Stimulated activated CD8-positive, alpha-beta memory T cell treated with anti-CD3 and anti-CD28 coated beads, Interleukin-7, amount 100 ng/mL, for 24 hours (primary cell): ENCODE results near the gene CENPH.
"Not testable (repeated sequence)": the region's sequence is repeated elsewhere in the genome, so short reads cannot be mapped to it uniquely, and the experiment has no call there.

Source experiments
- DNase-seq: peaks from one replicate; pipeline ENCODE4 v3.0.0-alpha.2; 2020; ENCODE audit warnings: low read depth

Gene CENPH

DNA sequence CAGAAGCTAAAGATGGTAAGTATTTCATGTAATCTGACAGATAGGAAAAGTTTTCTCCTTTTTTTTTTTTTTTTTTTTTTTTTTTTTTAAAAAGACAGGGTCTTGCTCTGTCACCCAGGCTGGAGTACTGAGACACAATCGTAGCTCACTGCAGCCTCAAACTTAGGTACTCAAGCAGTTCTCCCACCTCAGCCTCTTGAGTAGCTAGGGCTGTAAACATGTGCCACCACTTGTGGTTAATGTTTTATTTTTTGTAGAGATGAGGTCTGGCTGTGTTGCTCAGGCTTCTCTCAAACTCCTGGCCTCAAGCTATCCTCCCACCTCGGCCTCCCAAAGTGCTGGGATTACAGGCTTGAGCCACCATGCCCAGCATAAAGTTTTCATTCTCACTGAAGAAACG lies 63.1 kb downstream of the CENPH start:
- no peak for DNase-seq

DNA sequence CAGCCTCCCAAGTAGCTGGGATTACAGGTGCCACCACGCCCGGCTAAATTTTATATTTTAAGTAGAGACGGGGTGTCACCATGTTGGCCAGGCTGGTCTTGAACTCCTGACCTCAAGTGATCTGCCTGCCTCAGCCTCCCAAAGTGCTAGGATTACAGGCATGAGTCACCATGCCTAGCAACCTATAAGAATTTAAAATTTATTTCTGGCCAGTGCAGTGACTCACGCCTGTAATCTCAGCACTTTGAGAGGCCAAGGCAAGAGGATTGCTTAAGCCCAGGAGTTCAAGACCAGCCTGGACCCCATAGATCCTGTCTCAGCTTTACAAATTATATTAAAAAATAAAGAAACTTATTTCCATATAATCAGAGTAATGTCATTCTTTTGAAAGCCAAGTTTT lies 66.6 kb downstream of the CENPH start:
- not testable (repeated sequence) for DNase-seq

DNA sequence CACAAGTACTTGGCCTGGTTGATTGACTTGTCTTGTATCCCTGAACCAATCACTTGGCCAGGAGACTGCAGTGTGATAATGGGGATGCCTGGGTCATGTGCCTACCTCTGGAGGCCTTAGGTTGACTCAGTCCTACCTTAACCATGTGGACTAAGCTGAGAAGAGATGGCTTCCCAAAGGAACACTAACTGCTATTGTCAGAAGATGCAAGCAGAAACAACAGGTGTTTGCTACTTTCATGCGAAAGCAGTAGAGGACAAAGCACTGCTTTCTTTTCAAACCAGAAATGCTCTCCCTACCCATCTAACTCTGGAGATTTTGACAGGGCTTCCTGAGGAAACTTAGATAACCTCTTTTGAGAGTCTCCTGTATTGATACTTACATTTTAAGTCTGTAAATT lies 68.2 kb downstream of the CENPH start:
- no peak for DNase-seq
